DOHH2 (cell line): ENCODE data around the gene GJC2.

ENCODE experiments used
- EZH2phosphoT487 ChIP-seq: fragments of 200-600 bp; sonication (generic); IDR thresholded peaks from 2 replicates; pipeline ENCODE4 v1.6.1; 2017; ENCODE audit warnings: borderline replicate concordance, mild to moderate bottlenecking, antibody characterized with exemption, low read length, moderate library complexity, mixed read lengths
- TF ChIP-seq, protein P1 (sequence below): fragments of 200-600 bp; sonication (generic); IDR thresholded peaks from one replicate; pipeline ENCODE4 v1.5.1; 2014; ENCODE audit warnings: antibody characterized with exemption, mild to moderate bottlenecking, low read depth, low read length; ENCODE audit not compliant: poor library complexity, severe bottlenecking

DNA sequence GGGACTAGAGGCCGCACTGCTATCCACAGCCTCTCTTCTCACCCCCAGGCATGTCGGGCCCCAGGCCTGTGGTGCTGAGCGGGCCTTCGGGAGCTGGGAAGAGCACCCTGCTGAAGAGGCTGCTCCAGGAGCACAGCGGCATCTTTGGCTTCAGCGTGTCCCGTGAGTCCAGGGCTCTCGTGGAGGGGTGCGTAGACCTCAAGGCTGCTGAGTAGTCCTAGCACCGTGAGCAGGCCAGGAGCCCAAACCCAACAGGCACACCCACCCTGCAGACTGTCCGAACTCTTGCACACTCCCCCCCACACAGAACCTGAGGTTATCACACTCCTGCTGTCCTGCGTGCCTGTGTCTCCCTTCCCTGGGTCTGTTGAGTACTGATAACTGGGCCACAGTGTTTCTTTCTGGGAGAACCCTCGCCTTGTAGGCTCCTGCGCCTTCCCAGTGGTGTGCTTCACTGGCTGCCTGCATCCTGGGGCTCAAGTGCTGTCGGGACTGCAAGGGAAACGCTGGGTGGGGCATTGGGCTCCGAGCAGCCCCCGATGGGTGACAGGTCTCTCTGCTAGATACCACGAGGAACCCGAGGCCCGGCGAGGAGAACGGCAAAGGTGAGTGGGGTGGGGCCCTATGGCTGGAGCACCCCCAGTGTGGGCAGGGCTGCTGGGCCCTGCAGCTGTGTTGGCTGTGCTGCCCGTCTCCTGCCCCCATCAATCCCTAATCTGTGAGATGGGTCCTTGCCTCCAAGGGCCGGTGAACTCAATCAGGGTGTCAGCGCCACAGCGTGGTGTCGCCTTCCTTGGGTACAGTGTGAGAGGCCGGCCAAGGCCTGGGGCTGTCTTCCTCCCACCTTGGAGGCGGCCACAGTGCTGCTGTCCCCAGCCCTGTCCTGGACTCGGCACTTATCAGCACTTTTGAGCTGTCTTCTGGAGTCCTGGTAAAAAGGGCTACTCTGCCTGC is 4.0 kb upstream of the GJC2 start:
- TF ChIP-seq, protein P1, sequence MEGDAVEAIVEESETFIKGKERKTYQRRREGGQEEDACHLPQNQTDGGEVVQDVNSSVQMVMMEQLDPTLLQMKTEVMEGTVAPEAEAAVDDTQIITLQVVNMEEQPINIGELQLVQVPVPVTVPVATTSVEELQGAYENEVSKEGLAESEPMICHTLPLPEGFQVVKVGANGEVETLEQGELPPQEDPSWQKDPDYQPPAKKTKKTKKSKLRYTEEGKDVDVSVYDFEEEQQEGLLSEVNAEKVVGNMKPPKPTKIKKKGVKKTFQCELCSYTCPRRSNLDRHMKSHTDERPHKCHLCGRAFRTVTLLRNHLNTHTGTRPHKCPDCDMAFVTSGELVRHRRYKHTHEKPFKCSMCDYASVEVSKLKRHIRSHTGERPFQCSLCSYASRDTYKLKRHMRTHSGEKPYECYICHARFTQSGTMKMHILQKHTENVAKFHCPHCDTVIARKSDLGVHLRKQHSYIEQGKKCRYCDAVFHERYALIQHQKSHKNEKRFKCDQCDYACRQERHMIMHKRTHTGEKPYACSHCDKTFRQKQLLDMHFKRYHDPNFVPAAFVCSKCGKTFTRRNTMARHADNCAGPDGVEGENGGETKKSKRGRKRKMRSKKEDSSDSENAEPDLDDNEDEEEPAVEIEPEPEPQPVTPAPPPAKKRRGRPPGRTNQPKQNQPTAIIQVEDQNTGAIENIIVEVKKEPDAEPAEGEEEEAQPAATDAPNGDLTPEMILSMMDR: no peak
- no peak for TF ChIP-seq EZH2phosphoT487
